CD8-positive, alpha-beta memory T cell (primary cell): Measurements from ENCODE around the gene ORMDL3. TPM values are rescaled to one million over a fixed set of nuclear protein-coding genes. Genes with fewer than 3 reads are reported as not detected.
"Not testable (repeated sequence)": the region's sequence is repeated elsewhere in the genome, so short reads cannot be mapped to it uniquely, and the experiment has no call there.

Source experiments
- CTCF ChIA-PET: fragments of 350-600 bp; sonication (Branson Sonifier 250); formaldehyde crosslinking; loops from one replicate; lab custom pipeline; 2021; ENCODE audit warnings: antibody characterized with exemption; lab: Charles Lee
- POLR2A ChIA-PET: fragments of 350-600 bp; sonication (Branson Sonifier 250); formaldehyde crosslinking; loops from one replicate; lab custom pipeline; 2021; ENCODE audit warnings: antibody characterized with exemption; lab: Charles Lee
- DNase-seq, 5 donors: peaks; one replicate each; pipeline versions ENCODE4 v3.0.0 to v3.0.0-alpha.2; 2020 to 2022; ENCODE audit warnings: mixed read lengths in 1 of 5
- H3K27ac ChIP-seq: one replicate; pipeline ENCODE4 v1.7.0; 2013; ENCODE audit warnings: low read depth, mild to moderate bottlenecking, low read length, moderate library complexity
- H3K27me3 ChIP-seq: 2 replicates; pipeline ENCODE4 v1.7.0; 2013; ENCODE audit warnings: low read length, mild to moderate bottlenecking; ENCODE audit not compliant: insufficient read depth, poor library complexity, severe bottlenecking
- H3K36me3 ChIP-seq: 2 replicates; pipeline ENCODE4 v1.7.0; 2013; ENCODE audit warnings: mild to moderate bottlenecking, low read length, moderate library complexity; ENCODE audit not compliant: insufficient read depth
- H3K4me1 ChIP-seq: 2 replicates; pipeline ENCODE4 v1.7.0; 2013; ENCODE audit warnings: mild to moderate bottlenecking, low read length, moderate library complexity; ENCODE audit not compliant: insufficient read depth
- H3K4me3 ChIP-seq: 2 replicates; pipeline ENCODE4 v1.7.0; 2013; ENCODE audit warnings: mild to moderate bottlenecking, low read length
- H3K9me3 ChIP-seq: 2 replicates; pipeline ENCODE4 v1.7.0; 2013; ENCODE audit warnings: mild to moderate bottlenecking, low read length
- H3K27ac Mint-ChIP-seq, 8 donors: one replicate each; pipeline ENCODE4 v1.8.0; 2020 to 2021; ENCODE audit warnings: mixed read lengths in 8 of 8, mild to moderate bottlenecking in 6 of 8, inconsistent platforms in 3 of 8, moderate library complexity in 3 of 8
- H3K27me3 Mint-ChIP-seq, 2 donors: one replicate each; pipeline ENCODE4 v1.8.0; 2020 to 2021; ENCODE audit warnings: mixed read lengths in 2 of 2, mild to moderate bottlenecking in 1 of 2, moderate library complexity in 1 of 2
- H3K36me3 Mint-ChIP-seq, 3 donors: one replicate each; pipeline ENCODE4 v1.8.0; 2020 to 2021; ENCODE audit warnings: mixed read lengths in 3 of 3, inconsistent platforms in 1 of 3, mild to moderate bottlenecking in 1 of 3
- H3K4me1 Mint-ChIP-seq, 3 donors: one replicate each; pipeline ENCODE4 v1.8.0; 2020 to 2021; ENCODE audit warnings: mixed read lengths in 3 of 3, inconsistent platforms in 1 of 3, mild to moderate bottlenecking in 1 of 3
- H3K4me3 Mint-ChIP-seq, 7 donors: one replicate each; pipeline ENCODE4 v1.8.0; 2020 to 2021; ENCODE audit warnings: mixed read lengths in 7 of 7, mild to moderate bottlenecking in 6 of 7, moderate library complexity in 4 of 7, inconsistent platforms in 2 of 7
- H3K9me3 Mint-ChIP-seq, 5 donors: one replicate each; pipeline ENCODE4 v1.8.0; 2020 to 2022; ENCODE audit warnings: mixed read lengths in 5 of 5, mild to moderate bottlenecking in 3 of 5, moderate library complexity in 2 of 5, inconsistent platforms in 1 of 5
- polyA plus RNA-seq: library from polyadenylated mRNA; unstranded; fragments of 300-500 nt; fragmentation: Illumina TruSeq; gene quantifications from one replicate; pipeline ENCODE4 v1.2.3, GENCODE V29; 2021
- total RNA-seq, 2 experiments: library from RNA; stranded (reverse); gene quantifications; one replicate each; pipeline ENCODE4 v1.2.3, GENCODE V29; 2021

ORMDL3 gene
- total and polyA plus RNA-seq, 3 experiments from 2014 or later: 73.6 to 217 (median 76.4) TPM

GRCh38 chr17:39948489-39948828 lies 21.1 kb upstream of the ORMDL3 start:
- POLR2A ChIA-PET, H3K27me3 ChIP-seq, H3K27me3 Mint-ChIP-seq, H3K9me3 ChIP-seq, CTCF ChIA-PET, H3K4me3 Mint-ChIP-seq, H3K4me3 ChIP-seq, H3K36me3 Mint-ChIP-seq, H3K36me3 ChIP-seq, H3K27ac ChIP-seq, DNase-seq, H3K9me3 Mint-ChIP-seq, H3K4me1 ChIP-seq: not testable (repeated sequence)
- Mint-ChIP-seq H3K27ac (peak overlapping the region in 1 of 8 donors; percentile 33), H3K4me1 (peaks cover 7 to 15% (median 12%) of the 10 kb centered on the region in 3 donors)

- Mint-ChIP-seq H3K36me3 (no peaks in the 10 kb centered on the region), H3K4me3 (no peak overlapping the region), H3K27me3 (peaks cover 0 to 2% of the 10 kb centered on the region in 2 donors), H3K9me3 (no peaks in the 10 kb centered on the region), H3K4me1 (peaks cover 2 to 4% (median 2%) of the 10 kb centered on the region in 3 donors), H3K27ac (no peak overlapping the region)
- Histone ChIP-seq H3K4me1 (no peaks in the 10 kb centered on the region), H3K27ac (no peak overlapping the region), H3K4me3 (no peak overlapping the region), H3K36me3 (no peaks in the 10 kb centered on the region), H3K27me3 (no peaks in the 10 kb centered on the region), H3K9me3 (no peaks in the 10 kb centered on the region)
- DNase-seq: no peak
- POLR2A ChIA-PET: no interaction called here
- CTCF ChIA-PET: no interaction called here
Measured at GRCh38 chr17:39946551-39947330, 19.3 kb upstream of the ORMDL3 start.

GRCh38 chr17:39944393-39944711 lies 17.0 kb upstream of the ORMDL3 start:
- Histone ChIP-seq H3K4me3 (no peak overlapping the region), H3K4me1 (peaks cover 6% of the 10 kb centered on the region), H3K36me3 (no peaks in the 10 kb centered on the region), H3K27ac (no peak overlapping the region), H3K27me3 (no peaks in the 10 kb centered on the region), H3K9me3 (no peaks in the 10 kb centered on the region)
- Mint-ChIP-seq H3K4me1 (peaks cover 7 to 16% (median 8%) of the 10 kb centered on the region in 3 donors), H3K4me3 (no peak overlapping the region), H3K9me3 (no peaks in the 10 kb centered on the region), H3K36me3 (no peaks in the 10 kb centered on the region), H3K27me3 (peaks cover 0 to 4% of the 10 kb centered on the region in 2 donors), H3K27ac (no peak overlapping the region)
- POLR2A ChIA-PET: no interaction called here
- DNase-seq: no peak
- CTCF ChIA-PET: no interaction called here

- Histone ChIP-seq H3K36me3 (no peaks in the 10 kb centered on the region), H3K4me1 (peaks cover 9% of the 10 kb centered on the region), H3K4me3 (no peak overlapping the region), H3K27ac (no peak overlapping the region), H3K9me3 (no peaks in the 10 kb centered on the region), H3K27me3 (no peaks in the 10 kb centered on the region)
- Mint-ChIP-seq H3K9me3 (no peaks in the 10 kb centered on the region), H3K27ac (no peak overlapping the region), H3K27me3 (peaks cover 0 to 4% of the 10 kb centered on the region in 2 donors), H3K4me1 (peaks cover 7 to 20% (median 11%) of the 10 kb centered on the region in 3 donors), H3K4me3 (no peak overlapping the region), H3K36me3 (no peaks in the 10 kb centered on the region)
- no peak for DNase-seq
- POLR2A ChIA-PET: no interaction called here
- CTCF ChIA-PET: interaction anchor here (0.7 kb wide), 1 partner anchor 322 kb away, joined by 3 read pairs; no protein-coding TSS in a partner anchor
Measured at GRCh38 chr17:39943702-39944392, 16.4 kb upstream of the ORMDL3 start.

GRCh38 chr17:39939588-39940419 lies 12.4 kb upstream of the ORMDL3 start:
- peaks cover 0 to 2% (median 0%) of the 10 kb centered on the region in 3 donors for H3K36me3 Mint-ChIP-seq
- no peak overlapping the region for H3K4me3 Mint-ChIP-seq
- CTCF ChIA-PET: interaction anchor here (1.1 kb wide), 1 partner anchor 41 kb away, joined by 3 read pairs; the partner anchor contains the start of gene PSMD3
- peaks cover 5 to 16% (median 11%) of the 10 kb centered on the region in 3 donors for H3K4me1 Mint-ChIP-seq
- DNase-seq: peak in 2 of 5 donors; percentile 14 to 41
- POLR2A ChIA-PET: no interaction called here
- H3K9me3 Mint-ChIP-seq: no peaks in the 10 kb centered on the region
- Histone ChIP-seq H3K4me1 (peaks cover 9% of the 10 kb centered on the region), H3K27me3 (no peaks in the 10 kb centered on the region), H3K36me3 (no peaks in the 10 kb centered on the region), H3K4me3 (no peak overlapping the region), H3K9me3 (no peaks in the 10 kb centered on the region), H3K27ac (no peak overlapping the region)
- H3K27ac Mint-ChIP-seq: peak overlapping the region in 7 of 8 donors; percentile 37 to 87 (median 70)
- H3K27me3 Mint-ChIP-seq: peaks cover 0 to 4% of the 10 kb centered on the region in 2 donors

- peak overlapping the region in 3 of 8 donors; percentile 29 to 87 (median 77) for H3K27ac Mint-ChIP-seq
- peaks cover 5 to 16% (median 11%) of the 10 kb centered on the region in 3 donors for H3K4me1 Mint-ChIP-seq
- no peaks in the 10 kb centered on the region for H3K9me3 Mint-ChIP-seq
- no peak for DNase-seq
- Histone ChIP-seq H3K4me1 (peaks cover 9% of the 10 kb centered on the region), H3K36me3 (no peaks in the 10 kb centered on the region), H3K9me3 (no peaks in the 10 kb centered on the region), H3K27ac (no peak overlapping the region), H3K27me3 (no peaks in the 10 kb centered on the region), H3K4me3 (no peak overlapping the region)
- ChIA-PET POLR2A (no interaction called here), CTCF (interaction anchor here (1.1 to 1.7 kb wide), 2 partner anchors 12 to 42 kb away, joined by 3 read pairs; partner anchors contain the start of gene PSMD3)
- peaks cover 0 to 2% (median 0%) of the 10 kb centered on the region in 3 donors for H3K36me3 Mint-ChIP-seq
- H3K27me3 Mint-ChIP-seq: peaks cover 0 to 4% of the 10 kb centered on the region in 2 donors
- no peak overlapping the region for H3K4me3 Mint-ChIP-seq
Measured at GRCh38 chr17:39939106-39939505, 11.7 kb upstream of the ORMDL3 start.

- CTCF ChIA-PET: interaction anchor here (1.7 to 1.8 kb wide), 2 partner anchors 12 to 21 kb away, joined by 3 to 5 read pairs; no protein-coding TSS in a partner anchor
- POLR2A ChIA-PET: no interaction called here
- Mint-ChIP-seq H3K4me1 (peaks cover 5 to 16% (median 11%) of the 10 kb centered on the region in 3 donors), H3K27me3 (peaks cover 0 to 2% of the 10 kb centered on the region in 2 donors), H3K27ac (no peak overlapping the region), H3K36me3 (peaks cover 0 to 2% (median 0%) of the 10 kb centered on the region in 3 donors), H3K4me3 (no peak overlapping the region), H3K9me3 (no peaks in the 10 kb centered on the region)
- DNase-seq: no peak
- H3K27ac ChIP-seq: no peak overlapping the region
- H3K36me3 ChIP-seq: no peaks in the 10 kb centered on the region
- no peaks in the 10 kb centered on the region for H3K27me3 ChIP-seq
- peaks cover 9% of the 10 kb centered on the region for H3K4me1 ChIP-seq
- H3K4me3 ChIP-seq: no peak overlapping the region
- no peaks in the 10 kb centered on the region for H3K9me3 ChIP-seq
Measured at GRCh38 chr17:39938140-39938869, 10.9 kb upstream of the ORMDL3 start.
